ENCODE results near the gene UBE2L6. TPM values are rescaled to one million over a fixed set of nuclear protein-coding genes. Genes with fewer than 3 reads are reported as not detected.

Gene UBE2L6
- total RNA-seq, 1 donor from 2014 or later: 19.4 TPM

DNA sequence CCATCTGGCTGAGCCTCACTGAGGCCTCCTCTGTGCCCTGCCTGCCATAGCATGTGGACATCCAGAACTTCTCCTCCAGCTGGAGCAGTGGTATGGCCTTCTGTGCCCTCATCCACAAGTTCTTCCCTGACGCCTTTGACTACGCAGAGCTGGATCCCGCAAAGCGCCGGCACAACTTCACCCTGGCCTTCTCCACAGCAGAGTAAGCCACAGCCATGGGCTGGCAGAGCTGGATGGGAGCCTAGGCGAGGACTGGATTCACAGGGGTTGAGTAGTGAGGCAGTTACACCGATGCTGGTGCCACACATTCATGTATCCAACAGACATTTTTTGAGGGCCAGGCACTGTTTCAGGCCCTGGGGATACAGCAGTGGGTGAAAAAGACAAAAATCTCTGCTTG lies 21.0 kb downstream of the UBE2L6 start:
- TF ChIP-seq CTCF (conservative IDR thresholded peaks at IDR 0.05; ENCODE audit: low read depth, low read length): no peak
- no peak overlapping the region for H3K4me3 ChIP-seq (ENCODE audit: low read depth, low read length)
- DNase-seq (ENCODE audit: low read depth): no peak

GRCh38 chr11:57545883-57546282 lies 21.6 kb downstream of the UBE2L6 start:
- no peak overlapping the region for H3K4me3 ChIP-seq (ENCODE audit: low read depth, low read length)

DNA sequence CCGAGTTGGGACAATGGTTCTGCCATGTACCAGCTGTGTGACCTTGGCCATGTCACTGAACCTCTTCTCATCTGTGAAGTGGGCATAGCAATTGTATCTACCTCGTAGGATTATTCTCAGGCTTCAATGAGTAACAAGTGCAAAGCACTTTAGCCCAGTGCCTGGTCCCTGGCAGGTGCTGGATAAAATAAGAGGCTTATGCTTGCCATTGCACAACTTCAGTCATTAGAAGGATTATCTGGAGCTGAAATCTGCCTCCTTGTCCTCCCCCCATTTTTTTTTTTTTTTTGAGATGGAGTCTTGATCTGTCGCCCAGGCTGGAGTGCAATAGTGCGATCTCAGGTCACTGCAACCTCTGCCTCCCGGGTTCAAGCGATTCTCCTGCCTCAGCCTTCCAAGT lies 22.9 kb downstream of the UBE2L6 start:
- DNase-seq (ENCODE audit: low read depth): no peak
- H3K4me3 ChIP-seq (ENCODE audit: low read depth, low read length): no peak overlapping the region
- TF ChIP-seq CTCF (conservative IDR thresholded peaks at IDR 0.05; ENCODE audit: low read depth, low read length): no peak

More at GRCh38 chr11:57545883-57546282, 21.6 kb downstream of the UBE2L6 start:
- TF ChIP-seq CTCF (conservative IDR thresholded peaks at IDR 0.05; ENCODE audit: low read depth, low read length): no peak
- no peak for DNase-seq (ENCODE audit: low read depth)

DNA sequence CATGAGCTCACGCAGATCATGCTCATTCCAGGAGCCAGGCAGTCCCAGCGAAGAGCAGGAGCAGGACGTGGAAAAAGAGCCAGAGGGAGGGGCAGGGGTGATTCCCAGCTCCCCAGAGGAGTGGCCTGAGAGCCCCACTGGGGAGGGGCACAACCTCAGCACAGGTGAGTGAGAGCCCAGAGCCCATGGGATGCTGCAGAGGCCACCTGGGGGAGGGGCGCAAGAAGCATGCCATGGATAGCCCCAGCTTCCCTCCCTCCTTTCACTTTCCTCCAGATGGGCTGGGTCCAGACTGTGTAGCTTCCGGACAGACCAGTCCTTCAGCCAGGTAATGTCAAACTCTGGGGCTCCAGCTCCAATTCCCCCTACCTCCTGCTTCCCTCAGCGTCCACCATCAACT lies 23.9 kb downstream of the UBE2L6 start:
- TF ChIP-seq CTCF (conservative IDR thresholded peaks at IDR 0.05; ENCODE audit: low read depth, low read length): no peak
- H3K4me3 ChIP-seq (ENCODE audit: low read depth, low read length): no peak overlapping the region
- no peak for DNase-seq (ENCODE audit: low read depth)

- H3K4me3 ChIP-seq (ENCODE audit: low read depth, low read length): no peak overlapping the region
- no peak for DNase-seq (ENCODE audit: low read depth)
- no peak for TF ChIP-seq CTCF (conservative IDR thresholded peaks at IDR 0.05; ENCODE audit: low read depth, low read length)
Measured at GRCh38 chr11:57542582-57542981, 24.9 kb downstream of the UBE2L6 start.

DNA sequence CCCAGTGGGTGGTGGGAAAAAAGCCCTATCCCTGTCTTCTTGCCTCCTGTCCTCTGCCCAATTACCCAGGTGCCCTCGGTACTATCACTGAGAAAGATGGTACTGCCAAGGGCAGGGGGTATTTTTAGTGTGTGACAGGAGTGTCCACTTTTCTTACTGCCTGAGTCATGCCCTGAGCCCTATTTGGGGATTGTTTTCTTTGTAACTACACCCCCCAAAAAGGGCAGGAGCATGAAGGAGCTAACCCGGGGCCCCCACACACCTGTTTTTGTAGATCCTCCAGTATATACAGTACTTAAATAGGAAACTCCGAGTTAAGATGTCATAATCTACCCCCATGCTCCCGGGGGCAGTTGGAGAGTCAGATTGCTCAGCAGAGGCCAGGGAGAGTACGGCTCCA lies 26.3 kb downstream of the UBE2L6 start:
- no peak for DNase-seq (ENCODE audit: low read depth)
- no peak overlapping the region for H3K4me3 ChIP-seq (ENCODE audit: low read depth, low read length)
- no peak for TF ChIP-seq CTCF (conservative IDR thresholded peaks at IDR 0.05; ENCODE audit: low read depth, low read length)

DNA sequence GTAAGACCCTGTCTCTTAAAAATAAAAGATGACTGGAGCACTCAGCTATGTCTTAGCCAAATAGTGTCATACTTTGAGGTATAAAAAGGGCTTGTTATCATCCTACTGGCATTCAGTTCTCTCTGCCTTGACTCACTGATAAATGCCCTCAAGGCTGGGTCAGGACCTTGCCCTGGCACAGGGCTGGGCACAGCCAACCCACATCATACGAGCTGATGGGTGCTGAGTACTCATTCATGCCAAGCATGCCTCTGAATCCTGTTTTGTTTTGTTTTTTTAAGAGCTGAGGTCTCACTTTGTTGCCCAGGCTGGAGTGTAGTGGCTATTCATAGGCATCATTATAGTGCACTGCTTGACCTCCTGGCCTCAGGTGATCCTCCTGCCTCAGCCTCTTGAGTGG lies 28.1 kb downstream of the UBE2L6 start:
- no peak for TF ChIP-seq CTCF (conservative IDR thresholded peaks at IDR 0.05; ENCODE audit: low read depth, low read length)
- H3K4me3 ChIP-seq (ENCODE audit: low read depth, low read length): no peak overlapping the region
- no peak for DNase-seq (ENCODE audit: low read depth)
